GM21717 (cell line): Measurements from ENCODE around the gene FILIP1.

Experiments
- ATAC-seq: cut with Tn5 transposase; IDR thresholded peaks from one replicate; pipeline ENCODE4 v1.9.1; 2021; ENCODE audit warnings: mild to moderate bottlenecking, moderate library complexity; ENCODE audit not compliant: unreplicated experiment

Gene FILIP1

DNA sequence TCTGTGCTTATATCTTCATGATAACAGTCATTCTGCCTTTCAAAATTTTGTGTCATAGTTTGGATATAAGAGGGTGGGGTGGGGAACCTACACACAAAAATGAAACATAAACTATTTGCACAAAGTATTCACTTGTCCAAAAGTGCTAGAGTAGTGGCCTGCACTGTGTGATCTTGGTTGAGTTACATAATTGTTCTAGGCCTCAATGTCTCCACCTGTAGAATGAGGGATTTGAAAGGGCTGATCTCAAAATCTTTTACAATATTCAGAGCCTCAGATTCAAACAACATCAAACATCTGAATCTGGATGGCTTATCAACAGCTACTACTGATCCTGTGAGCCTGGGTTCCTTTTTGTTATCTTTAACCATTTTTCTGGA lies 144.7 kb downstream of the FILIP1 start:
- no peak for ATAC-seq

DNA sequence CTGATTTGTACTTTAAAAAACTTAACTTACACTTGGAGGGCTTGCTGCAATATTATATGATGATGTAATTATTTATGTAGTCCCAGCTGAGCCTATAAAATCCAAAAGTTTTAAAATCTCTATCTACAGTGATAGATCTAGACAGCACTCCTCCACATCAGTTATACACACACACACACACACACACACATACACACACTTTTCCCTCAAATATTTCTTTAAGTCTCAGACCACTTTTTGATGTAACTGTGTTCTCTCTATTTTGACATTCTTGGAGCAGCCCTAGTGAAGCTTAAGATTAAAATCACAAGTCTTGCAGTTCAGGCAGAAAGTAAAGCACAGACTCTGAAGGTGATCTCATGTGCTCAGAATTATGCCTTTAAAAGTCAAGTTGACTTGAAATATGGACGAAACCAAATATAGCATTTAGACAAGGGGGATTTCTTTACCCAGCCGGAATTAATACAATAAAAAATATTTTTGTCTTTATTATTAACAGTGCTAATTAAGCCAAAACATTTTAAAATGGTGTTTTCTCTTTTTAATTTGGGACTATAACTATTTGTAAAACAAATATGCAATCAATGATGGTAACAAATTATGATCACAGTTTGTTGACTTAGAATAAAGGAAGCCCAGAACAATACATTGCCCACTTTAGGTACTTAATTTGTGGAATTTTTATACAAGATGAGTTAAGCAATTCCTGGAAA lies 145.5 kb downstream of the FILIP1 start:
- ATAC-seq, result no peak

DNA sequence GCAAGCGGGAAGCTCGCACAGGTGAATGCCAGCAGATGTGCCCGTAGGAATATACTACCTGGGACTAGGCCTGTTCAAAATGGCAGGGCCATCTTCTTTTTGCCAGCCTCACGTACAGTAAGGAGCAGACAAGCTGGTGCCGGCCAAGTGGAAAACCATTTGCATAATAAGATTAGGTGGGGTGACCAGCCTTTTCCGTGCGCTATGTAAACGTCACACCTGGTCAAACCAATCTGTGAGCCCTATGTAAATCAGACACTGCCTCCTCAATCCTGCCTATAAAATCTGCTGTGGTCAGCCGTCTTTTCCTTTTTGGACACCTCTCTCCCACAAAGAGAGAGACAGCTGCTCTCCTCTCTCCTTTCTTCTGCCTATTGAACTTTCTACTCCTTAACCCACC lies 148.2 kb downstream of the FILIP1 start:
- no peak for ATAC-seq

DNA sequence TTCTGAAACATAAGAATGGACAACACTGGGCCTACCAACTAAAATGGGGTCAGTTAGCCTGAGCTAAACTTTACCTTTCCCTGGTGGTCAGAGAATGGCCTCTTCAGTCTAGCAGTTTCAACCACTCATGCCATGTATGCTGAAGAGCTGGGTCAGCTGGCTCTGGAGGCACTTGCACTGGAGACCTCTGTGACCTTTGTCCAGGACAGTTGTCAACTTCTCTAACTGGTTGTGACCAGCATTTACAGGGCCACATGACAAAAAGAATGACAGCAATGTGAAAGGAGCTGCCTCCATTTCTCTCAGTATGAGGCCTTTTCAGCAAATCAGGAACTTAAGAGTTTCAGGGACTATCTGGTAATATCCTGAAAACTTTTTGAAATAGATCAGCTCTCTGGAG lies 149.1 kb downstream of the FILIP1 start:
- ATAC-seq, result no peak

DNA sequence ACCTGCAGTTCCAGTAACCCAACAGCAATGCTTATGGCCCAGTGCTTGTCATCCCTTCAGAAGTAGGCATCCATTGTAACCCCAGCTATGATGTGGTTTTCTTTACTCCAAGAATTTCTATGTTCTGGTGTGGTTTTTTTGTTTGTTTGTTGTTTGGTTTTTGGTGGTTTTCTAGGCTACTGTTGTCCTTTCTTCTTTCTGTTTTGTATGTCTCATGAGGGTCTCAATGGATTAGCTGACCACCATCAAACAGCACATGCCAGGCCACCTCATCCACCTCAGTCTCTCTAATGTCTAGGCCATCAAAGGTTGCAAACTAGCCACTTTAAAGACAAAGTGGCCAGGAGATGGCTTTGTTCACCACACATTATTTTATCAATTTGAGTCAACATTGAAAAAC lies 149.6 kb downstream of the FILIP1 start:
- ATAC-seq, result no peak

DNA sequence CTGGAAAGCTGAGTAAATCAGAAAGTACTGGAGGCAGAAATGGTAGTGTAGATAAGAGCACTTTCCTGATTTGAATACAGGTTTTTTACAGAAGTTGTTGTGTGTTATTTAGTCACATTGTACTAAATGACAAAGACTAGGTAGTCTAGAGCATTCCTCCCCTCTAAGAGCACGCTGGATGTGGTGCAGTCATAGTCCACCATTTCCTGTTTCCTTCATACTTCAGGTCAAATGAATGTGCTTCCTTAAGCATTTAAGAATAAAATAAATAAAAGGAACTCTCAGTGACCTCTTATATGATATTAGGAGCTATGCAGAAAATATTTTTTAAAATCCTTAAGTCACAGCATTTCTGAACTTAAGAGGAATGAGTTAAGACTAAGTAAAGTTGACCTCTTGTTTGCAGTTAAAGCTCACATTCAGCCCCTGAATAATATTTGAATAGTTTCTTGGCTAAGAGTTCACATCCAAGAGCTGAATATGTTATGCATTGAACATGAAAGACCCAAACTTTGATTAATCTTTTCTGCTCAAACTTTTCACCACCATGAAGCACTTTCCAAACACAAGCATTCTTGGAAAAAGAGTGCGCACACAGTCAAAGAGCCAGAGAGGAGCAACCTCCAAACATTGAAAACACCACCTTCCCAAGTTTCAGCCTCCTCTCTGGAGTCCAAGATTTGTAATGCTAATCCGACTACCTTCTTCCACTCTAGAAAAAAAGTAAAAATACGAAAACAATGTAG lies 155.6 kb downstream of the FILIP1 start:
- no peak for ATAC-seq

DNA sequence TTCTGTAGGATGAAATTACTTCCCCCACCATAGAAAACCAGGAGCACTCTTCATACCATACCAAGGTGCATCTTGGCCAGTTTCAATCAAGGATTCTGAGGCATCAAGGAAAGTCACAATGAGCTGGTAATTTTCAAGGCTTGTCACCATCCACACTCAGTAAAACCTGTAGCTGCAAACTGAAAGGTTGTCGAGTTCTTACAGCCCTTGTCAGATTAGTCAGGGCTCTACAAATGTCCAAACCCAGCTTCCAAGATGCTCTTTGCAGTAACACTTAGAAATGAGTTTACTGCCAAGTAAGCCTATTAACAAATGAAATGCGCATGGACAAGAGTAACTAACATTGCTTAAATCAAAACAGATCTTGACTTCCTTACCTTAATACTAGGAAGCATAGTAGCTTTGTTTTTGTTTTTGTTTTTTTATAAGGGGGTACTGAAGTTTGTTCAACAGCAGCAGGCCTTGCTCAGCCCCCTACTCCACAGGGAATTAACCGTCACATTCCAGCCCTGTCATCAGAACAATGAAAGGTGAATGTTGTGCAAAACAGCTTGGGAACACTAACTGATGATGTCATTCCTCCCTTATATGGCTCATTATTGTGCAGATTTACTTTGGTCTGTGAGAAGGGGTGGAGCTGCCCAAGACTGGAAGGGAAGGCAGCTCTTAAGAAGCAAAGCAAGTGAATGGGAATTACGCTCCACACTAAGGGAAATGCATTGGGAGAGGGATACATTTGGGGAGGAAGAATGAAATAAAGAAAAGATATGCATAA lies 159.1 kb downstream of the FILIP1 start:
- no peak for ATAC-seq

DNA sequence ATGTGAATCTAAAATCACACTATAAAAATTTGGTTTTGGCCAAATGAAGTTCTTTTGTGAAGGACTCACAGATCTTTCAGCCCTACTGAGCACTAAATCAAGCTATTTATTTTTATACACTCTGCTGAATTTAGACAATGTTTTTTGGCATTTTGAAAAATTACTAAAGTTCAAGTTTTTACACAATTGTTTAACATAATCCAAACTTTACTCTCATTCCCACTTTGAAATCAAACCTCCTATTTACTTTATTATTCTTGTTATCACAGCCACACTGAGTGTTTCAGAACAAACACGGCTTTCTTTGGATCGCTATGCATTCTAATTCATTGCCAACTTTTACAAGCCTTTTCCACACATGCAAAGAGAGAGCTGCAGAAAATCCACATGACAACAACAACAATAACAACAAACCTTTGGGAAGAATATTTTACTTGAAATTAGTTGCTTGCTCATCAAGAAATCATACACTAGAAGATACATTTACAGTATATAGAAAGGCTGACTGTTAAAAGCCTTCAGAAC lies 159.9 kb downstream of the FILIP1 start:
- no peak for ATAC-seq

DNA sequence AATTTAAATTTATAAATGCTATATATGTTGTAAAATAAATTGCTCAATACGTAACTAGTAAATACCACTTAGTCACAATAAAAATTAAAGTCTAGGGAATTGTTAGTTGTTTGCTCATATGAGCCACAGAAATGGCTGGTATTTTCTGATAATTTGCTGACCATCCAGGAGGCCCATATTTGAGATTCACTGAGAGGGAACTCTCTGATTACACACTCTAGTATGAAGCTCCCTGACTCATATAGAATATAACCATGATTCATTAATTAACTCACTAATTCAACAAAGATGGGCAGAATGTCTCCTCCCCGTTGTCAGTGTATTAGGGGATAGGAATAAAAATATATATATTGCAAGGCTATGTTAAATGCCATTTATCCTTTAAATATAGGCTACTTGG lies 162.4 kb downstream of the FILIP1 start:
- no peak for ATAC-seq

DNA sequence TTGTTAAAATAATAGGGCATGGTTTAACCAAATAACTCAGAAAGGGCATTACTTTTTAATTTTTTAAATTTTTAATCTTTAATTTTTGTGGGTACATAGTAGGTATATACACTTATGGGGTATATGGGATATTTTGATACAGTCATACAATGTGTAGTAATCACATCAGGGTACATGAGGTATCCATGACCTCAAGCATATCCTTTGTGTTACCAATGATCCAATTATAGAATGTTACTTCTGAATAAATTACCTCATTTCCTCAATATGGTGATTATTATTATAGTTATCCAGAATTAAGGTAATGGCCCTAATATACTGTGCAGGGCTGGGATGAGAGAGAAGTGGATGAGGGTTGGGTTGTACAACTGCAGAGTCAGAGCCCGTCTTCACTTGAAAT lies 163.9 kb downstream of the FILIP1 start:
- no peak for ATAC-seq

DNA sequence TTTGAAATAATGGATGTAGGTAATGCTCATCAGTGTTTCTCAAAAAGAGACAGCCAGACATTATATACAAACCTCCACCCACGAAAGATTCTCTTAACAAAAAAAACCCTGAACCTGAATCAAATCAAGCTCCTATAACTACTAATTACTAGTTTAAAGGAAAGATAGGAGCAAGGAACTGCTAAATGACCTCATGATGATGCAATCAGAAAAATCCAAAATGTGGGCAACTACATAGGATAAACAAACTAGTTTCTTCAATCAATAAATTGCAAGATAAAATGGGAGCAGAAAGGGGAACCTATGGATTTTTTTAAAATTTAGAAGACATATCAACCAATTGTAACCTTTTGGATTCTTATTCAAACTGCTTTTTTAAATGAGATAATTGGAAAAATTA lies 165.8 kb downstream of the FILIP1 start:
- ATAC-seq, result no peak

DNA sequence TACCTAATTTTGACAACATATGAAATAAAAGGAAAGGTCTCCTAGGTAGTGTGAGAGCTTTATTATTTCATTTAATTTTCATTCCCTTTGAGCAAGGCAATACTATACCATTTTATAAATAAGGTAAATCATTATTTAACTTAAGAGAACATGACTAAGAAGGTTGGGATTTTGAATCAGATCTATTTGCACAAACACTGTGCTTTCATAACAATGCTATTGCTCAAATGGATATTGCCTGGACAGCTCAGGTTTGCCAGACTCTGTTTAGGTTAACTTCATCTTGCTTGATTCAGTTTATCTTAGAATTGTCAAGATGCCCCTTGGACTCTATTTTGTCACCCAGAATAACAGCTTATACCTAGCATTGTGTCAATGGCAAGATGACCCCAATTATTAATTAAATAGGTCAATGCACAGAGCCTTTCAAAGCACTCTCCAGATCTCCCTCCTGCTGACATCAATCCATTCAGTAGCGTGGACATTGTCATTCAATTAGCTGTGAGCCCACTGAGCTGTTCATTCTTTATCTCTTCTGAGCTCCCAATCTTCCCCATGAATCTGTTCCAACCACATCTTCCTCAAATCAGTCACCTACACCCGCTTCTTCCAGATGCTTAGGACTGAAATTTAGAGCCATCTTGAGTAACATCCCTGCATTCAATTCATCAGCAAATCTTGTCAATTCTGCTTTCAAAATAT lies 166.9 kb downstream of the FILIP1 start:
- no peak for ATAC-seq

DNA sequence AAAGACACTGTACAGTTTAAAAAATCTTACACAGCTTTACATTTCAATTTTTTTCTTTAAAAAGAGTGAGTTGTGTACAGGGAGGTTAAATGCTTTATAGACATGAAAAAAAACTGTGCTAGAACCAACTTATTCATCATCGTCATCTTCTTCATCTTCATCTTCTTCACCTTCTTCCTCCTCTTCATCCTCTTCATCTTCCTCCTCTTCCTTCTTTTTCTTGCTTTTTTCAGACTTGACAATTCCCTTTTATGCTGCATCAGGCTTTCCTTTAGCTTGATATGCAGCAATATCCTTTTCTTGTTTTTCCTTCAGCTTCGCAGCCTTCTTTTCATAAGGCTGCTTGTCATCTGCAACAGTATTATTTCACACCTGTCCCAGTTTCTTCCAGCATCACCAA lies 174.7 kb downstream of the FILIP1 start:
- ATAC-seq, result no peak

DNA sequence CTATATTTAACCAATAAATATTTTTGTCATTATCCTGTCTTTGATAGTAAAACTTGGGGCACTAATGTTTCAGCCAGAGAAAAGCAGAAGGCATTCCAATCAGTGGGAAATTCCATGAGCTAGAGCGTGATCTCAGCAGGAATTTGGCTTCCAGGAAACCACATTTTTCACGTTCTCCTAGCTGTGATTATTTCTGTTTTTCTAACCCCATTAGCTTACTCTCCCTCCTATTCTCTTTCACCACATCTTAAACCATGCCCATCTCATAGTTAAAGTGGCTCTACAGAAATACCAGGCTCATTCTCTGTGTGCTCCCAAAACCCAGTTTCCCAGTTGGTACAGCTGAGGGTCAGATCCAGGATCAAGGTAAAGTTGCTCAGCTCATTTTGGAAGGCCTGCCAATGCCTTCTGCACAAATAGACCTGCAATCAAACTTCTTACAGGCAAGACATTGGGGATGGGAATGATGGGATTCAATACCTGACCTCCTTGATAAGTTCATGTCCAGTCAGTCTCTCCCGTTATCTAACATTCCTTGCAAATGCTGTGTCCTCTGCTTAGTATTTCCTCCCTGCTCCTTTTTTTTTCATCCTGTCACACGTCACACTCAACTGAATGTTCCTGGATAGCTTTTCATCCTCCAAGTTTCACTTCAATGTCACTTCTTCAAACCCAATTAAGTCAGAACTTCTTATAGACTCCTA lies 175.9 kb downstream of the FILIP1 start:
- no peak for ATAC-seq

DNA sequence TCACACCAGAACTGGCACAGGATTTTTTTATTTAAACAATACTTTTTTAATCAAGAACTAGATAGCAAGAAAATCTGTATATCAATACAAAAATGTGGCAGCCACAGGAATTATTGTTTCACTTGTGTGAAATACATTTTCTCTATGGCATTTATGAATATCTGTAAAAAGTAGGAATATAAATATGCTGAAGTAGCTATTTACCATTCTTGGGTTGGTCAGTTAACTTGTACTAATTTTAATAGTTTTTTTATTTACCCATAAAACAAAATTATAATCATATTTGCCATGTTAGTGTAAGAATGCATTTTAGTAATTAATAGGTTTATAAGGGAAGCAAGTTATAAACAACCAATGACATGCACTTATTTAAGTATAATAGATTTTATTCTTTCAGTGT lies 177.6 kb downstream of the FILIP1 start:
- ATAC-seq, result no peak

DNA sequence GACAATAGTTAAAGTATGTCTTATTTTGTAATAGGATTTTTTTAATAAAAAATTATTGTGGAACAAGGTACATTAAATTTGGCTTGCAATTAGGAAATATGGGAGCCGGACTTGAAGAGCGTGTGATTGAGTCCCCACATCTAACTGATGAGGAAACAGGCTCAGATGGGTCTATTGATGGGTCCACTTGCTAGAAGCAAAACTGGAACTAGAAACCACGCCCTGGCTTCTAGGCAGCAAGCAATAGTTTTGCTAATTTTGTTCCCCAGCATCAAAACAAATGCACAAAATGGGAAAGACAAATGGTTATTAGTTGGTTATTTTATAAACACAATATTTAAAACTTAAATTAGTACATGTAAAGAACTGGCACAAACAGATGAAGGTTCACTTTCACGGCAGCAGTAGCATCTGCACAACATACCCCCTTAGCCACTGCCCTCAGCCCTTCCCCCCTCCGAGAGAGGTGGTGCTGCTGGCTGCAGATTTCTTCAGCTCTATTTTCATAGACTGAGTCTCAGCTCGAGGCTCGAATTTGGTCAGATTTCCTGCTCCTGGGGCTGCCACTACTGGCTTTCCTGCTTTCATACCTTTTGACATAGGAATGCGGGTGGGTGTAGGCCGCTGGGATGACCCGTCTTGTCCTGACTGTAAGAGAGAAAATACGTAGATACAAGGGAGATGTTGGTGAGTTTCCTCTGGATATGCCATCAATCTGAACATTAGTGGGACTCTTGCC lies 185.2 kb downstream of the FILIP1 start:
- no peak for ATAC-seq

DNA sequence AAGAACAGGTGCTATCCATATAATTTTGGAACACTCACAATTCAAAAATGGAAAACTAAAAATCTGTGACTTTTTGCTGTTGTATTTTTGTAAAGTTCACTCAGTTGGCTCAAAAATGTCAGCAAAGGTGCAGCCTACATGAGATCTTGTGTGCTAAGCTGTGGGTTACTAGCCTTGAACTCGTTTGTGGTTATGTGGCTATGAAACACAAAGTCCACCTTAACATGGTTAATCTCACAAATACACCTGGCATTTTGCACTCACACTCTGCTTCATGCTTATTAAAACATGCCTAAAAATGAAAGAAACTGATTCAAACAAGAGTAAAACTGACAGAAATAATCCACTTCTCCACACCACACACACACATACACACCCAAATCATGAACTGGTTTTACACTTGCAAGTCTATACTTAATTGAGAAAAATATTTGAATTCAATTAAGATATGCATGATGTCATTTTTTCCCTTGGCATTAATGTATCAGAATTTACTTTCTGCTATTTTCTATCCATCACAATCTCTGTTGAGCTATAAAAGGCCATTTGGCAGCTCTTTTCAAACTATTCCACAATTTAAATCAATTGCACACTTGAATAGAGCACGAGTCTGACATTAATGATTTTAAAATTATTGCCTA lies 186.1 kb downstream of the FILIP1 start:
- ATAC-seq, result no peak

DNA sequence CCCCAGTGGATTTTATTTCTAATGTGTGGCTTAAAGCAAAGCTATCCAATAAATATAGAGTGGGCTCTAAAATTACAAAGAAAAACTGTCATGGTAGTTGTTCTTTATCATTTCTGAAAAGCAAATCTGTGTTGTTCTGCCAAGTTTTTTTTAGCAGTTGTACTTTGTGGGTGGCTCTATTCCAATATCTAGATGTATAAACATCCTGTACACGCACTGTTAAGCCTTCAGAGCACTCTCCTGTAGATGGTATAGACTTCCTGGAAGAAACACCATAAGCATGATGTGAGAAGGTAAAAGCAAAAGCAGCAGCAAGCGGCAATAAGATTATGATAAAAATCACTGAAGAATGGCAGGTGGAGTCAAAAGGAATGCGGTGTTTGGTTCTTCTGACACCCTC lies 187.5 kb downstream of the FILIP1 start:
- ATAC-seq, result no peak

DNA sequence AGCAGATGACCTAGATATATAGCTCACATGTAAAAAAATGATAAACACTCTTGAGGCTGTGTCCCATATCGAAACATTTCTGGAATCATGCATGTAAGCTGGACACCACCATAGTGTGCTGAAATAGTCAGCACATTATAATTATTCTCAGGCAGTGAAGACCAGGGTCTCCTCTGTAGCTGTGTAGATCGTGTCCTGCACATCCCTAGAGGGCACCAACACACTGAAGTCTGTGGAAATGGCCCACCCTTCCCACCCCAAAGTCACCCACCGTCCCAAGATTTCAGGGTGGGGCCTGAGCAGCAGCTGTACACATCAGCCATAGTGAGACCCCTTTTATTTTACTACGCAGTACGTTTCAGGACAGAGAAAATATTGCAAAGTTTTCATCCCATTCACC lies 188.0 kb downstream of the FILIP1 start:
- ATAC-seq, result no peak
